DOHH2 (cell line): ENCODE data around the gene SH3RF3.

Source experiments
- EZH2phosphoT487 ChIP-seq: fragments of 200-600 bp; sonication (generic); IDR thresholded peaks from 2 replicates; pipeline ENCODE4 v1.6.1; 2017; ENCODE audit warnings: borderline replicate concordance, mild to moderate bottlenecking, antibody characterized with exemption, low read length, moderate library complexity, mixed read lengths
- TF ChIP-seq, protein P1 (sequence below): fragments of 200-600 bp; sonication (generic); IDR thresholded peaks from one replicate; pipeline ENCODE4 v1.5.1; 2014; ENCODE audit warnings: antibody characterized with exemption, mild to moderate bottlenecking, low read depth, low read length; ENCODE audit not compliant: poor library complexity, severe bottlenecking

DNA sequence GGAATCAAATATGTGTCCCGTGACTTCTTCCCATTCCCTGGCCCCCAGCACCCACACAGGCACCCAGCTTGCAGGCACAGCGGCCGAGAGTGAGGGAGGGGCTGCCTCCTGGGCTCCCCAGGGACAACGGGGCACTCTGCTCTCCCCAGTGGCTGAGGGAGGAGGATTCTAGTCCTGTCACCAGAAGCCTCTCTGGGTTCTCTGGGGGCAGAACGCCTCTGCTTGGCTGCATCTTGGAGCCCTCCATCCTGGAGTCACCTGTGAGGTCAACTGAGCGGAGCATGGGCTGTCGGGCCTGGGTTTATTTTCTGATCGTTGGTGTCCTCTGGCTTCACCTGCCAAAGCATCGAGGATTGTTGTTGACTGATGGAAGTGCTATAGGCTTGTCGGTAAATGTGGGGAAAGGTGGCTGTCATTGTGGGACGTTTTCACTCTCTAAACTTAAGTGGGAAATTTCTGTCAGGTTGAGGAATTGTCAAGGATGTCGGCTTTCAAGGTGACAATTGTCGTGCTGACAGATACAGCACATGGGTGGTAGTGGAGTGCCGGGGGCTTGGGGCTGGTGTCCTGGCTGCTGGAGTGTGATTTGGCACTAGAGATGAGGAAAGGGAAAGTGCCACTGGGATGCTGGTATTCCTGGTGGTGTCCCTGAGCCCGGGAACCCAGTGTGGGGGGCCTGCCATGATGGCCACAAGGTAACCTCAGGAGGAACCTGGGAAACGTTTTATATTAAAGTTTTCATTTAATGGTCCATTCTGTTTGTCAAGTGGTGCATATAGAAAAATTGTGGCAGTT lies 13.6 kb downstream of the SH3RF3 start:
- TF ChIP-seq, protein P1, sequence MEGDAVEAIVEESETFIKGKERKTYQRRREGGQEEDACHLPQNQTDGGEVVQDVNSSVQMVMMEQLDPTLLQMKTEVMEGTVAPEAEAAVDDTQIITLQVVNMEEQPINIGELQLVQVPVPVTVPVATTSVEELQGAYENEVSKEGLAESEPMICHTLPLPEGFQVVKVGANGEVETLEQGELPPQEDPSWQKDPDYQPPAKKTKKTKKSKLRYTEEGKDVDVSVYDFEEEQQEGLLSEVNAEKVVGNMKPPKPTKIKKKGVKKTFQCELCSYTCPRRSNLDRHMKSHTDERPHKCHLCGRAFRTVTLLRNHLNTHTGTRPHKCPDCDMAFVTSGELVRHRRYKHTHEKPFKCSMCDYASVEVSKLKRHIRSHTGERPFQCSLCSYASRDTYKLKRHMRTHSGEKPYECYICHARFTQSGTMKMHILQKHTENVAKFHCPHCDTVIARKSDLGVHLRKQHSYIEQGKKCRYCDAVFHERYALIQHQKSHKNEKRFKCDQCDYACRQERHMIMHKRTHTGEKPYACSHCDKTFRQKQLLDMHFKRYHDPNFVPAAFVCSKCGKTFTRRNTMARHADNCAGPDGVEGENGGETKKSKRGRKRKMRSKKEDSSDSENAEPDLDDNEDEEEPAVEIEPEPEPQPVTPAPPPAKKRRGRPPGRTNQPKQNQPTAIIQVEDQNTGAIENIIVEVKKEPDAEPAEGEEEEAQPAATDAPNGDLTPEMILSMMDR, result no peak
- TF ChIP-seq EZH2phosphoT487, result no peak
